ENCODE results near the gene SNORC. TPM values are rescaled to one million over a fixed set of nuclear protein-coding genes. Genes with fewer than 3 reads are reported as not detected.
A peak's percentile ranks its signal among the peaks of the same experiment; 100 is the strongest.

The SNORC gene
- polyA plus RNA-seq, 1 of the 3 experiments (the other 2 are of a cell fraction): 1.2 TPM

DNA sequence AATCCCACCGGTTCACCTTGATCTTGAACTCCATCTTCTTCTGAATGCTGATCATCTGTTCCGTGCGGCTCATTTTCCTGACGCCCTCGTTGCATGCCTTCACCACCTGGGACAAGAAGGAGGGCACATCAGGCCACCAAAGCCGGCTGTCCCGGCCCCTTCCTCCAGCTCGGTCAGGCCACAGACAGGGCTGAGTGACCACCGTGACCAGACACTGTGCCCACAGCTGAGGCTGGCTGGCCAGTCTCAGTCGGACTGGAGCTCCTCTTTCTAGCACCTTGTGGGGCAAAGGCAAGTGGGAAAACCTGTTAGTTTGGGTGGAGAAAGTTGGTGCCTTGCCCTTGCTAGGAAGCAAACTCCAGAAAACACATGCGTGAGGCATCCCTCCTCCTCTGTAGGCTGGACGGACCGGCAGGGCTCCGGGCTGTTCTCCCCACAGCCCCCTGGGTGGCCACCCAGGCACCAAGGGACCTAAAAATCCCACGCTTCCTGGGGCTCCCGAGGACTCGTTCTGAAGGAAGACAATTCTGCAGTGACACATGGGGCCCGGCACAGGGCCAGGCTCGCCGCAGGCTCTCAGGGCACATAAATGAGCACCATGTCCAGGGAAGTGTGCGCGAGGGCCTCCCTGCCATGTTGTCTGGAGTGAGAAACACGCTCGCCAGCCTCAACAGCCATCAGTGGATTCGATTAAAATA is 15.3 kb downstream of the SNORC start:
- Histone ChIP-seq H4K20me1 (ENCODE audit: insufficient read depth) (no peaks in the 10 kb centered on the region), H3K27ac (ENCODE audit: low read depth in 2 of 2, low read length in 1 of 2) (no peak overlapping the region), H3K4me1 (ENCODE audit: control insufficient read depth in 1 of 2, insufficient read depth in 2 of 2, low read depth in 1 of 2, low read length in 1 of 2) (no peaks in the 10 kb centered on the region), H3K79me2 (ENCODE audit: insufficient read depth) (no peaks in the 10 kb centered on the region), H3K4me2 (no peak overlapping the region), H3K9me3 (no peaks in the 10 kb centered on the region), H3F3A (replicated peaks; ENCODE audit: insufficient read depth) (no peaks in the 10 kb centered on the region), H3K27me3 (ENCODE audit: insufficient read depth) (no peaks in the 10 kb centered on the region), H3K9ac (no peak overlapping the region), H3K36me3 (replicated peaks in 1 of 2; ENCODE audit: control insufficient read depth in 1 of 2, insufficient read depth in 2 of 2, low read length in 1 of 2) (no peaks in the 10 kb centered on the region), H3K4me3 (ENCODE audit: low read depth in 2 of 2, low read length in 1 of 2) (no peak overlapping the region), H3K9me2 (no peaks in the 10 kb centered on the region), H2AFZ (ENCODE audit: low read depth) (no peak overlapping the region)
- POLR2A ChIA-PET: no interaction called here
- 85% methylated on average over 24 of the region's 25 CpGs for WGBS (ENCODE audit: low lambda C conversion rate)
- TF ChIP-seq TAF1 (IDR thresholded peaks at IDR 0.05; ENCODE audit: borderline replicate concordance, low read depth, low read length) (no peak), FOXJ3 (CRISPR knock-in tag; IDR thresholded peaks at IDR 0.05) (no peak), CHD2 (IDR thresholded peaks at IDR 0.05; ENCODE audit: low read length, partially characterized antibody) (no peak)
- TF ChIP-seq, protein P1, sequence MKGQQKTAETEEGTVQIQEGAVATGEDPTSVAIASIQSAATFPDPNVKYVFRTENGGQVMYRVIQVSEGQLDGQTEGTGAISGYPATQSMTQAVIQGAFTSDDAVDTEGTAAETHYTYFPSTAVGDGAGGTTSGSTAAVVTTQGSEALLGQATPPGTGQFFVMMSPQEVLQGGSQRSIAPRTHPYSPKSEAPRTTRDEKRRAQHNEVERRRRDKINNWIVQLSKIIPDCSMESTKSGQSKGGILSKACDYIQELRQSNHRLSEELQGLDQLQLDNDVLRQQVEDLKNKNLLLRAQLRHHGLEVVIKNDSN (IDR thresholded peaks at IDR 0.05; ENCODE audit: borderline replicate concordance, low read depth): no peak
- TF ChIP-seq, protein P2, sequence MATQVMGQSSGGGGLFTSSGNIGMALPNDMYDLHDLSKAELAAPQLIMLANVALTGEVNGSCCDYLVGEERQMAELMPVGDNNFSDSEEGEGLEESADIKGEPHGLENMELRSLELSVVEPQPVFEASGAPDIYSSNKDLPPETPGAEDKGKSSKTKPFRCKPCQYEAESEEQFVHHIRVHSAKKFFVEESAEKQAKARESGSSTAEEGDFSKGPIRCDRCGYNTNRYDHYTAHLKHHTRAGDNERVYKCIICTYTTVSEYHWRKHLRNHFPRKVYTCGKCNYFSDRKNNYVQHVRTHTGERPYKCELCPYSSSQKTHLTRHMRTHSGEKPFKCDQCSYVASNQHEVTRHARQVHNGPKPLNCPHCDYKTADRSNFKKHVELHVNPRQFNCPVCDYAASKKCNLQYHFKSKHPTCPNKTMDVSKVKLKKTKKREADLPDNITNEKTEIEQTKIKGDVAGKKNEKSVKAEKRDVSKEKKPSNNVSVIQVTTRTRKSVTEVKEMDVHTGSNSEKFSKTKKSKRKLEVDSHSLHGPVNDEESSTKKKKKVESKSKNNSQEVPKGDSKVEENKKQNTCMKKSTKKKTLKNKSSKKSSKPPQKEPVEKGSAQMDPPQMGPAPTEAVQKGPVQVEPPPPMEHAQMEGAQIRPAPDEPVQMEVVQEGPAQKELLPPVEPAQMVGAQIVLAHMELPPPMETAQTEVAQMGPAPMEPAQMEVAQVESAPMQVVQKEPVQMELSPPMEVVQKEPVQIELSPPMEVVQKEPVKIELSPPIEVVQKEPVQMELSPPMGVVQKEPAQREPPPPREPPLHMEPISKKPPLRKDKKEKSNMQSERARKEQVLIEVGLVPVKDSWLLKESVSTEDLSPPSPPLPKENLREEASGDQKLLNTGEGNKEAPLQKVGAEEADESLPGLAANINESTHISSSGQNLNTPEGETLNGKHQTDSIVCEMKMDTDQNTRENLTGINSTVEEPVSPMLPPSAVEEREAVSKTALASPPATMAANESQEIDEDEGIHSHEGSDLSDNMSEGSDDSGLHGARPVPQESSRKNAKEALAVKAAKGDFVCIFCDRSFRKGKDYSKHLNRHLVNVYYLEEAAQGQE (IDR thresholded peaks at IDR 0.05; ENCODE audit: low read depth, low read length): no peak
- peak; percentile 16 for DNase-seq
- CTCF ChIA-PET: no interaction called here

DNA sequence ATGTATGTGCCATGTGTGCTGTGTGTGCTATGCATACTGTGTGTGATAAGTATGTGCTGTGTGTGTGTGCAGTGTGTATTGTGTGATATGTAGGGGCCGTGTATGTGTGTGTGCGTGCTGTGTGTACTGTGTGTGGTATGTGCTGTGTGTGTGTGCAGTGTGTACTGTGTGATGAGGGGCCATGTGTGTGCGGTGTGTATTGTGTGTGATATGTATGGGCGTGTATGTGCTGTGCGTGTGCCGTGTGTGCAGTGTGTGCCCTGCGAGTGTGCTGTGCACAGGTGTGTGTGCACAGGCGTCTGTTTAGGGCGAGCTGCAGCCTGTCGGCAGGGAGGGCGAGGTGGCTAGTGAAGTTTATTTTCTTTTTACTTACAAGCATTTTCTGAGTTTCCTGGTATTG is 16.1 kb downstream of the SNORC start:
- Histone ChIP-seq H3K9ac (no peak overlapping the region), H3F3A (replicated peaks; ENCODE audit: insufficient read depth) (no peaks in the 10 kb centered on the region), H3K27ac (ENCODE audit: low read depth in 2 of 2, low read length in 1 of 2) (no peak overlapping the region), H3K9me3 (no peaks in the 10 kb centered on the region), H3K4me2 (no peak overlapping the region), H3K79me2 (ENCODE audit: insufficient read depth) (no peaks in the 10 kb centered on the region), H3K27me3 (ENCODE audit: insufficient read depth) (no peaks in the 10 kb centered on the region), H3K9me2 (no peaks in the 10 kb centered on the region), H2AFZ (ENCODE audit: low read depth) (no peak overlapping the region), H3K36me3 (replicated peaks in 1 of 2; ENCODE audit: control insufficient read depth in 1 of 2, insufficient read depth in 2 of 2, low read length in 1 of 2) (no peaks in the 10 kb centered on the region), H3K4me1 (ENCODE audit: control insufficient read depth in 1 of 2, insufficient read depth in 2 of 2, low read depth in 1 of 2, low read length in 1 of 2) (no peaks in the 10 kb centered on the region; a peak in 1 of 4 replicates), H4K20me1 (ENCODE audit: insufficient read depth) (no peaks in the 10 kb centered on the region), H3K4me3 (ENCODE audit: low read depth in 2 of 2, low read length in 1 of 2) (no peak overlapping the region)
- CTCF ChIA-PET: no interaction called here
- TF ChIP-seq, protein P3, sequence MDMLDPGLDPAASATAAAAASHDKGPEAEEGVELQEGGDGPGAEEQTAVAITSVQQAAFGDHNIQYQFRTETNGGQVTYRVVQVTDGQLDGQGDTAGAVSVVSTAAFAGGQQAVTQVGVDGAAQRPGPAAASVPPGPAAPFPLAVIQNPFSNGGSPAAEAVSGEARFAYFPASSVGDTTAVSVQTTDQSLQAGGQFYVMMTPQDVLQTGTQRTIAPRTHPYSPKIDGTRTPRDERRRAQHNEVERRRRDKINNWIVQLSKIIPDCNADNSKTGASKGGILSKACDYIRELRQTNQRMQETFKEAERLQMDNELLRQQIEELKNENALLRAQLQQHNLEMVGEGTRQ (IDR thresholded peaks at IDR 0.05; ENCODE audit: borderline replicate concordance, low read depth, low read length): no peak
- TF ChIP-seq RCOR1 (IDR thresholded peaks at IDR 0.05; ENCODE audit: low read length) (no peak), RXRA (IDR thresholded peaks at IDR 0.05; ENCODE audit: borderline replicate concordance, low read depth) (no peak), CHD2 (IDR thresholded peaks at IDR 0.05; ENCODE audit: low read length, partially characterized antibody) (no peak), NFIC (IDR thresholded peaks at IDR 0.05; ENCODE audit: borderline replicate concordance) (no peak), RFX5 (IDR thresholded peaks at IDR 0.05; ENCODE audit: low read length) (no peak), TCF12 (IDR thresholded peaks at IDR 0.05) (no peak)
- TF ChIP-seq, protein P4, sequence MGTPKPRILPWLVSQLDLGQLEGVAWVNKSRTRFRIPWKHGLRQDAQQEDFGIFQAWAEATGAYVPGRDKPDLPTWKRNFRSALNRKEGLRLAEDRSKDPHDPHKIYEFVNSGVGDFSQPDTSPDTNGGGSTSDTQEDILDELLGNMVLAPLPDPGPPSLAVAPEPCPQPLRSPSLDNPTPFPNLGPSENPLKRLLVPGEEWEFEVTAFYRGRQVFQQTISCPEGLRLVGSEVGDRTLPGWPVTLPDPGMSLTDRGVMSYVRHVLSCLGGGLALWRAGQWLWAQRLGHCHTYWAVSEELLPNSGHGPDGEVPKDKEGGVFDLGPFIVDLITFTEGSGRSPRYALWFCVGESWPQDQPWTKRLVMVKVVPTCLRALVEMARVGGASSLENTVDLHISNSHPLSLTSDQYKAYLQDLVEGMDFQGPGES (IDR thresholded peaks at IDR 0.05; ENCODE audit: low read depth, low read length): no peak
- TF ChIP-seq, protein P5, sequence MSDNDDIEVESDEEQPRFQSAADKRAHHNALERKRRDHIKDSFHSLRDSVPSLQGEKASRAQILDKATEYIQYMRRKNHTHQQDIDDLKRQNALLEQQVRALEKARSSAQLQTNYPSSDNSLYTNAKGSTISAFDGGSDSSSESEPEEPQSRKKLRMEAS (IDR thresholded peaks at IDR 0.05; ENCODE audit: low read depth): no peak
- POLR2A ChIA-PET: no interaction called here
- DNase-seq: no peak
- WGBS (ENCODE audit: low lambda C conversion rate): 91% methylated on average over 11 of the region's 11 CpGs
